ENCODE data around the gene WDR35.
A peak's percentile ranks its signal among the peaks of the same experiment; 100 is the strongest.

Gene WDR35

GRCh38 chr2:19989667-19990415, at the start of gene WDR35:
TSS of gene WDR35 (minus strand) at chr2:19990105. CDS start at chr2:19990015, 90 bp downstream.
- Histone ChIP-seq H3K4me1 (ENCODE audit: insufficient read depth, low read length) (peaks cover 8% of the 10 kb centered on the region), H3K4me3 (ENCODE audit: low read depth in 1 of 2, low read length in 2 of 2) (peak within 1 kb of the TSS; percentile 51 to 97), H3K27ac (ENCODE audit: low read depth, low read length) (peak within 1 kb of the TSS; percentile 77), H3K36me3 (ENCODE audit: insufficient read depth, low read length) (peaks cover 2% of the 10 kb centered on the region), H3K9me3 (ENCODE audit: low read length) (no peaks in the 10 kb centered on the region), H3K9ac (ENCODE audit: low read length) (peak within 1 kb of the TSS; percentile 15), H3K27me3 (ENCODE audit: control insufficient read depth in 1 of 2, insufficient read depth in 2 of 2, low read length in 2 of 2) (no peaks in the 10 kb centered on the region)

DNA sequence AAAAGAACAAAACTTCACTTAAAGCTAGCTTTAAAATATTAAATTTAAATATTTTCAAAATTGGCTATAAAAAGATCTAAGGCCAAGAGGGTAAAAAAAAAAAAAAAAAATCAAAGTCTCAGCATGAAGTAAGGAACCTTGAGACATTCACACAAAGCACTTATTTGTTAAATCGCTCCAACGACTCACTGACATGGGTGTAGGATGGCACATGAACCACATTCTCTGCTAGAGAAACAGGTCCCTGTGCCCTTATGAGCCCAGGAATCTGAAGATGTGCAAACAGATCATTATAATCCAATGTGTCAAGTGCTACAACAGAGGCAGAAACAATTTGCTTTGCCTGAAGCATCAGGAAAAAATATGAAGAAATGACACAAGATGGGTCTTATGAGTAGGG, 47.8 kb upstream of the WDR35 start:
- H3K4me3 ChIP-seq (ENCODE audit: low read depth in 1 of 2, low read length in 2 of 2) = no peak overlapping the region
- H3K27ac ChIP-seq (ENCODE audit: low read depth, low read length) = no peak overlapping the region
- no peaks in the 10 kb centered on the region for H3K27me3 ChIP-seq (ENCODE audit: control insufficient read depth in 1 of 2, insufficient read depth in 2 of 2, low read length in 2 of 2)
- peaks cover 66% of the 10 kb centered on the region for H3K36me3 ChIP-seq (ENCODE audit: insufficient read depth, low read length)
- H3K9ac ChIP-seq (ENCODE audit: low read length) = no peak overlapping the region
- H3K9me3 ChIP-seq (ENCODE audit: low read length) = no peaks in the 10 kb centered on the region
- peaks cover 32% of the 10 kb centered on the region for H3K4me1 ChIP-seq (ENCODE audit: insufficient read depth, low read length)

- Histone ChIP-seq H3K4me1 (ENCODE audit: insufficient read depth, low read length) (peaks cover 22% of the 10 kb centered on the region), H3K9me3 (ENCODE audit: low read length) (no peaks in the 10 kb centered on the region), H3K4me3 (ENCODE audit: low read depth in 1 of 2, low read length in 2 of 2) (no peak overlapping the region), H3K27ac (ENCODE audit: low read depth, low read length) (no peak overlapping the region), H3K36me3 (ENCODE audit: insufficient read depth, low read length) (peaks cover 73% of the 10 kb centered on the region), H3K27me3 (ENCODE audit: control insufficient read depth in 1 of 2, insufficient read depth in 2 of 2, low read length in 2 of 2) (no peaks in the 10 kb centered on the region), H3K9ac (ENCODE audit: low read length) (no peak overlapping the region)
Observed at GRCh38 chr2:20035955-20036666, 46.2 kb upstream of the WDR35 start.

GRCh38 chr2:20034821-20035220, 44.9 kb upstream of the WDR35 start:
- Histone ChIP-seq H3K36me3 (ENCODE audit: insufficient read depth, low read length) (peaks cover 75% of the 10 kb centered on the region), H3K9ac (ENCODE audit: low read length) (no peak overlapping the region), H3K27ac (ENCODE audit: low read depth, low read length) (peak overlapping the region; percentile 45), H3K4me3 (ENCODE audit: low read depth in 1 of 2, low read length in 2 of 2) (no peak overlapping the region), H3K27me3 (ENCODE audit: control insufficient read depth in 1 of 2, insufficient read depth in 2 of 2, low read length in 2 of 2) (no peaks in the 10 kb centered on the region), H3K4me1 (ENCODE audit: insufficient read depth, low read length) (peaks cover 22% of the 10 kb centered on the region), H3K9me3 (ENCODE audit: low read length) (no peaks in the 10 kb centered on the region)

- Histone ChIP-seq H3K4me1 (ENCODE audit: insufficient read depth, low read length) (peaks cover 22% of the 10 kb centered on the region), H3K9me3 (ENCODE audit: low read length) (no peaks in the 10 kb centered on the region), H3K27me3 (ENCODE audit: control insufficient read depth in 1 of 2, insufficient read depth in 2 of 2, low read length in 2 of 2) (no peaks in the 10 kb centered on the region), H3K4me3 (ENCODE audit: low read depth in 1 of 2, low read length in 2 of 2) (no peak overlapping the region), H3K27ac (ENCODE audit: low read depth, low read length) (no peak overlapping the region), H3K36me3 (ENCODE audit: insufficient read depth, low read length) (peaks cover 79% of the 10 kb centered on the region), H3K9ac (ENCODE audit: low read length) (no peak overlapping the region)
Observed at GRCh38 chr2:20034218-20034617, 44.3 kb upstream of the WDR35 start.

DNA sequence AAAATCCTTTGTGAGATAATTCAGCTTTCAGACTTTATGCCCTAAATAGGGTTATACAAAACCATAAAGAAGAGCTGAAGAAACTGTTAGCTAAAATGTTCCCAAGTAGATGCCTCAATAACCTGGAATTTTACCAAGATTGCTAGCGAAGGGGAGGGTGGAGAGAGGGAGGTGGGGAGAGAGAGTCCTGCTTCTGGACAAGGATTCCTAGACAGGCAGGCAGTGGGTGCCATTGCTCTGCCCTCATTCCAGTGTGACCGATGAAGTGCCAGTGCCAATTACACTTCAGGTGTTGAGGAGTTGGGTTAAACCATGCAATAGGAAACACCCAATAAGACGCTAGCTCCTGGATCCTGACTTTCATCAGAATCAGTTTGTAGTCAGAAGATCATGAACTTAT, 43.4 kb upstream of the WDR35 start:
- Histone ChIP-seq H3K36me3 (ENCODE audit: insufficient read depth, low read length) (peaks cover 84% of the 10 kb centered on the region), H3K27ac (ENCODE audit: low read depth, low read length) (no peak overlapping the region), H3K27me3 (ENCODE audit: control insufficient read depth in 1 of 2, insufficient read depth in 2 of 2, low read length in 2 of 2) (no peaks in the 10 kb centered on the region)

GRCh38 chr2:20030224-20030623, 40.3 kb upstream of the WDR35 start:
- Histone ChIP-seq H3K9ac (ENCODE audit: low read length) (no peak overlapping the region), H3K9me3 (ENCODE audit: low read length) (no peaks in the 10 kb centered on the region), H3K4me3 (ENCODE audit: low read depth in 1 of 2, low read length in 2 of 2) (no peak overlapping the region), H3K36me3 (ENCODE audit: insufficient read depth, low read length) (peaks cover 64% of the 10 kb centered on the region), H3K27me3 (ENCODE audit: control insufficient read depth in 1 of 2, insufficient read depth in 2 of 2, low read length in 2 of 2) (no peaks in the 10 kb centered on the region), H3K27ac (ENCODE audit: low read depth, low read length) (no peak overlapping the region), H3K4me1 (ENCODE audit: insufficient read depth, low read length) (peaks cover 23% of the 10 kb centered on the region)

More for the DNA sequence above, 43.4 kb upstream of the WDR35 start:
- Histone ChIP-seq H3K9me3 (ENCODE audit: low read length) (no peaks in the 10 kb centered on the region), H3K4me1 (ENCODE audit: insufficient read depth, low read length) (peaks cover 20% of the 10 kb centered on the region), H3K9ac (ENCODE audit: low read length) (no peak overlapping the region), H3K4me3 (ENCODE audit: low read depth in 1 of 2, low read length in 2 of 2) (no peak overlapping the region)

- H3K9me3 ChIP-seq (ENCODE audit: low read length) = no peaks in the 10 kb centered on the region
- H3K9ac ChIP-seq (ENCODE audit: low read length) = no peak overlapping the region
- no peaks in the 10 kb centered on the region for H3K27me3 ChIP-seq (ENCODE audit: control insufficient read depth in 1 of 2, insufficient read depth in 2 of 2, low read length in 2 of 2)
- no peak overlapping the region for H3K4me3 ChIP-seq (ENCODE audit: low read depth in 1 of 2, low read length in 2 of 2)
- peaks cover 41% of the 10 kb centered on the region for H3K36me3 ChIP-seq (ENCODE audit: insufficient read depth, low read length)
- peaks cover 10% of the 10 kb centered on the region for H3K4me1 ChIP-seq (ENCODE audit: insufficient read depth, low read length)
- H3K27ac ChIP-seq (ENCODE audit: low read depth, low read length) = peak overlapping the region; percentile 31
Observed at GRCh38 chr2:20027705-20028434, 38.0 kb upstream of the WDR35 start.

- Histone ChIP-seq H3K4me1 (ENCODE audit: insufficient read depth, low read length) (peaks cover 10% of the 10 kb centered on the region), H3K4me3 (ENCODE audit: low read depth in 1 of 2, low read length in 2 of 2) (no peak overlapping the region), H3K27me3 (ENCODE audit: control insufficient read depth in 1 of 2, insufficient read depth in 2 of 2, low read length in 2 of 2) (no peaks in the 10 kb centered on the region), H3K27ac (ENCODE audit: low read depth, low read length) (peak overlapping the region; percentile 31), H3K36me3 (ENCODE audit: insufficient read depth, low read length) (peaks cover 38% of the 10 kb centered on the region), H3K9ac (ENCODE audit: low read length) (no peak overlapping the region), H3K9me3 (ENCODE audit: low read length) (no peaks in the 10 kb centered on the region)
Observed at GRCh38 chr2:20027260-20027677, 37.4 kb upstream of the WDR35 start.

- H3K27me3 ChIP-seq (ENCODE audit: control insufficient read depth in 1 of 2, insufficient read depth in 2 of 2, low read length in 2 of 2) = no peaks in the 10 kb centered on the region
- H3K36me3 ChIP-seq (ENCODE audit: insufficient read depth, low read length) = peaks cover 20% of the 10 kb centered on the region
- H3K4me1 ChIP-seq (ENCODE audit: insufficient read depth, low read length) = peaks cover 10% of the 10 kb centered on the region
- no peaks in the 10 kb centered on the region for H3K9me3 ChIP-seq (ENCODE audit: low read length)
- H3K9ac ChIP-seq (ENCODE audit: low read length) = no peak overlapping the region
- no peak overlapping the region for H3K4me3 ChIP-seq (ENCODE audit: low read depth in 1 of 2, low read length in 2 of 2)
- no peak overlapping the region for H3K27ac ChIP-seq (ENCODE audit: low read depth, low read length)
Observed at GRCh38 chr2:20025065-20025786, 35.3 kb upstream of the WDR35 start.

GRCh38 chr2:20023688-20024087, 33.8 kb upstream of the WDR35 start:
- Histone ChIP-seq H3K36me3 (ENCODE audit: insufficient read depth, low read length) (peaks cover 5% of the 10 kb centered on the region), H3K9ac (ENCODE audit: low read length) (no peak overlapping the region), H3K27ac (ENCODE audit: low read depth, low read length) (no peak overlapping the region), H3K27me3 (ENCODE audit: control insufficient read depth in 1 of 2, insufficient read depth in 2 of 2, low read length in 2 of 2) (no peaks in the 10 kb centered on the region), H3K4me3 (ENCODE audit: low read depth in 1 of 2, low read length in 2 of 2) (no peak overlapping the region), H3K9me3 (ENCODE audit: low read length) (no peaks in the 10 kb centered on the region), H3K4me1 (ENCODE audit: insufficient read depth, low read length) (peaks cover 13% of the 10 kb centered on the region)

Measured in muscle layer of colon (tissue), 2 donors.